Gastrocnemius medialis (tissue), 4 donors: Measurements from ENCODE around the gene WDR91. TPM values are rescaled to one million over a fixed set of nuclear protein-coding genes. Genes with fewer than 3 reads are reported as not detected.

Experiments
- ATAC-seq, 2 donors: fragments of 150-250 bp; one replicate each; pipeline ENCODE4 v1.9.1; 2016
- DNase-seq, 2 donors: peaks; one replicate each; pipeline ENCODE4 v3.0.0-alpha.2; 2019
- H3K27ac ChIP-seq, 4 donors: fragments of 200-600 bp; sonication (generic); 1 replicate in 1 of 4; 2 replicates in 3 of 4; pipeline ENCODE4 v1.5.1; 2016 to 2018; ENCODE audit warnings: mild to moderate bottlenecking in 2 of 4, moderate library complexity in 1 of 4
- H3K27me3 ChIP-seq, 3 donors: fragments of 200-600 bp; sonication (generic) in 2 of 3; 1 replicate in 1 of 3; 2 replicates in 2 of 3; pipeline versions ENCODE4 v1.5.1 to v1.6.0; 2016 to 2019; ENCODE audit warnings: mild to moderate bottlenecking in 1 of 3, moderate library complexity in 1 of 3
- H3K36me3 ChIP-seq, 2 donors: fragments of 200-600 bp; sonication (generic) in 1 of 2; one replicate each; pipeline ENCODE4 v1.5.1; 2017 to 2018
- H3K4me1 ChIP-seq, 2 donors: fragments of 200-600 bp; sonication (generic) in 1 of 2; one replicate each; pipeline ENCODE4 v1.5.1; 2016 to 2017; ENCODE audit warnings: mild to moderate bottlenecking in 2 of 2
- H3K4me3 ChIP-seq, 4 donors: fragments of 200-600 bp; sonication (generic) in 3 of 4; 1 replicate in 1 of 4; 2 replicates in 3 of 4; pipeline ENCODE4 v1.5.1; 2016 to 2019; ENCODE audit warnings: mild to moderate bottlenecking in 2 of 4
- H3K9me3 ChIP-seq, 3 donors: fragments of 200-600 bp; sonication (generic) in 2 of 3; 1 replicate in 1 of 3; 2 replicates in 2 of 3; pipeline ENCODE4 v1.5.1; 2016 to 2019
- POLR2A ChIP-seq, 2 donors: fragments of 450-650 bp; IDR thresholded peaks; one replicate each; pipeline ENCODE4 v1.6.1; 2017; ENCODE audit warnings: antibody characterized with exemption in 2 of 2, mild to moderate bottlenecking in 2 of 2, moderate library complexity in 2 of 2
- in situ Hi-C, 4 donors: fragments of 200-750 bp; cut with MboI; loops; one replicate each; pipeline versions ENCODE4 v1.15.0 to v1.8.0; 2017; ENCODE audit warnings: low sequenced_read_pairs in 4 of 4
- intact Hi-C: fragments of 100-400 bp; cut with DNase I; formaldehyde crosslinking; loops from one replicate; pipeline ENCODE4 v1.15.1; 2023; ENCODE audit warnings: low total_unique reads
- total RNA-seq, 4 donors: library from RNA; depleted of rRNA; stranded (reverse); fragments of >200 nt; gene quantifications; one replicate each; pipeline versions ENCODE4 v1.1.0 to v1.2.3, GENCODE V29; 2016
- TF ChIP-seq, protein P1 (sequence below), 5 experiments: fragments of 450-650 bp in 3 of 5; fragments of 200-600 bp in 2 of 5; sonication (generic) in 2 of 5; IDR thresholded peaks in 4 of 5; conservative IDR thresholded peaks in 1 of 5; 1 replicate in 4 of 5; 2 replicates in 1 of 5; pipeline ENCODE4 v1.5.1; 2016 to 2019; ENCODE audit warnings: antibody characterized with exemption in 5 of 5, mild to moderate bottlenecking in 3 of 5, moderate library complexity in 3 of 5

The WDR91 gene
- total RNA-seq, 4 donors from 2014 or later: 3.6 to 8.0 (median 6.4) TPM

DNA sequence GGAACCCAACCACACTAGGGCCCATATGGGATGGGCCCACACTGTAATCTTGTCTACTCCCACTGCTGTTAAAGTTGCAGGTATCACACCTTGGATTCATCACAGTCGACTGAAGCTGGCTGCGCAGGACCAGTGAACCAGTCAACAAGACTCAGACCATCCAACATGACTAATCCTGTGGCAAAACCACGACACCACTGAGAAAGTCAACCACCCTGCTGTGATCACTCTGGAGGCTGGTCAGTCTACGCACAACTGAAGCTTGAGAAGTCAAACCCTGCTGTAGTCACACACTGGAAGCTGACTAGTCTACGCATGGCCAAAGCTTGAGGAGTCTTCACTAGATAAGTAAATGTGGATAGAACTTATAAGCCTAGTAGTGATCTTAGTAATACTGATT, 31.2 kb downstream of the WDR91 start:
- H3K36me3 ChIP-seq: peaks cover 0 to 84% of the 10 kb centered on the region in 2 donors
- in situ Hi-C loops (loop anchor here in 2 of 4 donors (25.0 kb wide), 2 partner anchors 193 to 518 kb away; partner anchors contain the start of gene AGBL3 (in 1 of the 2)), intact Hi-C loops (no loop called here)

DNA sequence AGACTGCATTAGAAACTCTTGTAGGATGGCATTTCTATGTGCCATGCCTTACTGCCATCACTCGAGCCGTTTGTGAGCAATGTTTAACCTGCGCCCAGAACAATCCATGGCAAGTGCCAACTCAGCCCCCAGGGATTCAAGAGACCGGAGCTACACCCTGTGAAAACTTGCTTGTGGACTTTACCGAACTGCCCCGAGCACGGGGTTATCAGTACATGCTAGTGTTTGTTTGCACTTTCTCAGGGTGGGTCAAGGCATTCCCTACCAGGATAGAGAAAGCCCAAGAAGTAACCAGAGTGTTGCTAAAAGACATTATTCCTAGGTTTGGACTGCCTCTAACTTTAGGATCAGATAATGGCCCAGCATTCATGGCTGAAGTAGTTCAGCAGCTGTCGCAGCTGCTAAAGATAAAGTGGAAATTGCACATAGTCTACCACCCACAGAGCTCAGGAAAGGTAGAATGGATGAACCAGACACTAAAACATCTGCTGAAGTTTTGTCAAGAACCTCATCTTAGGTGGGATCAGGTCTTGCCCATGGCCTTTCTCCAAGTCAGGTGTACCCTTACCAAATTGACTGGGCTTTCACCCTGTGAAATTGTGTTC, 31.9 kb downstream of the WDR91 start:
- no peaks in the 10 kb centered on the region for H3K27me3 ChIP-seq
- ATAC-seq (no peak), DNase-seq (no peak)
- no peaks in the 10 kb centered on the region for H3K4me1 ChIP-seq
- H3K27ac ChIP-seq: no peak overlapping the region
- no peak overlapping the region for H3K4me3 ChIP-seq
- intact Hi-C loops (no loop called here), in situ Hi-C loops (loop anchor here in 2 of 4 donors (25.0 kb wide), 2 partner anchors 192 to 517 kb away; partner anchors contain the start of gene AGBL3 (in 1 of the 2))
- H3K9me3 ChIP-seq: peaks cover 0 to 7% (median 0%) of the 10 kb centered on the region in 3 donors
- no peak for TF ChIP-seq POLR2A (IDR thresholded peaks at IDR 0.05)
- TF ChIP-seq, protein P1, sequence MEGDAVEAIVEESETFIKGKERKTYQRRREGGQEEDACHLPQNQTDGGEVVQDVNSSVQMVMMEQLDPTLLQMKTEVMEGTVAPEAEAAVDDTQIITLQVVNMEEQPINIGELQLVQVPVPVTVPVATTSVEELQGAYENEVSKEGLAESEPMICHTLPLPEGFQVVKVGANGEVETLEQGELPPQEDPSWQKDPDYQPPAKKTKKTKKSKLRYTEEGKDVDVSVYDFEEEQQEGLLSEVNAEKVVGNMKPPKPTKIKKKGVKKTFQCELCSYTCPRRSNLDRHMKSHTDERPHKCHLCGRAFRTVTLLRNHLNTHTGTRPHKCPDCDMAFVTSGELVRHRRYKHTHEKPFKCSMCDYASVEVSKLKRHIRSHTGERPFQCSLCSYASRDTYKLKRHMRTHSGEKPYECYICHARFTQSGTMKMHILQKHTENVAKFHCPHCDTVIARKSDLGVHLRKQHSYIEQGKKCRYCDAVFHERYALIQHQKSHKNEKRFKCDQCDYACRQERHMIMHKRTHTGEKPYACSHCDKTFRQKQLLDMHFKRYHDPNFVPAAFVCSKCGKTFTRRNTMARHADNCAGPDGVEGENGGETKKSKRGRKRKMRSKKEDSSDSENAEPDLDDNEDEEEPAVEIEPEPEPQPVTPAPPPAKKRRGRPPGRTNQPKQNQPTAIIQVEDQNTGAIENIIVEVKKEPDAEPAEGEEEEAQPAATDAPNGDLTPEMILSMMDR (IDR thresholded peaks at IDR 0.05 in 4 of 5, conservative IDR thresholded peaks at IDR 0.05 in 1 of 5): no peak
- peaks cover 0 to 79% of the 10 kb centered on the region in 2 donors for H3K36me3 ChIP-seq

More for the DNA sequence above, 31.2 kb downstream of the WDR91 start:
- Histone ChIP-seq H3K27me3 (no peaks in the 10 kb centered on the region), H3K9me3 (peaks cover 0 to 7% (median 0%) of the 10 kb centered on the region in 3 donors), H3K27ac (no peak overlapping the region), H3K4me1 (no peaks in the 10 kb centered on the region), H3K4me3 (no peak overlapping the region)
- ATAC-seq: no peak
- no peak for DNase-seq
- TF ChIP-seq POLR2A (IDR thresholded peaks at IDR 0.05): no peak
- TF ChIP-seq, protein P1 (IDR thresholded peaks at IDR 0.05 in 4 of 5, conservative IDR thresholded peaks at IDR 0.05 in 1 of 5): no peak

DNA sequence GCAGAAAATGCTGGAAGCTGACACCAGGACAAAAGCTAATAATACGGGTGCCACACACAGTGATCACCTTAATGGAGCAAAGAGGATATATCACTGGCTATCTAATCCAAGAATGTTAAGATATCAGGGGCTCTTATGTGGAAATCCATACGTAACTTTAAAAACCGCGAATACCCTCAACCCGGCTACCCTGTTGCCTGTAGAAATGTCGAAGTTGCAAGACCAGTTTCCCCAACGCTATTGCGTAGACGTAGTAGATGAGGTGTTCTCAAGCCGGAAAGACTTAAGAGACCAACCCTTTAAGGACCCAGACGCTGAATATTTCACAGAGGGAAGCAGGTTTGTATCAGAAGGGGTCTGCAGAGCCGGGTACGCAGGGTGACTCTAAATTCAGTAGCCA, 33.0 kb downstream of the WDR91 start:
- ATAC-seq: no peak
- intact Hi-C loops: no loop called here
- Histone ChIP-seq H3K36me3 (peaks cover 0 to 70% of the 10 kb centered on the region in 2 donors), H3K27me3 (no peaks in the 10 kb centered on the region), H3K4me3 (no peak overlapping the region), H3K9me3 (peaks cover 0 to 7% (median 0%) of the 10 kb centered on the region in 3 donors), H3K4me1 (no peaks in the 10 kb centered on the region), H3K27ac (no peak overlapping the region)
- no peak for DNase-seq
- in situ Hi-C loops: loop anchor here in 2 of 4 donors (25.0 kb wide), 2 partner anchors 191 to 516 kb away; partner anchors contain the start of gene AGBL3 (in 1 of the 2)
- TF ChIP-seq, protein P1 (IDR thresholded peaks at IDR 0.05 in 4 of 5, conservative IDR thresholded peaks at IDR 0.05 in 1 of 5): no peak
- TF ChIP-seq POLR2A (IDR thresholded peaks at IDR 0.05): no peak

DNA sequence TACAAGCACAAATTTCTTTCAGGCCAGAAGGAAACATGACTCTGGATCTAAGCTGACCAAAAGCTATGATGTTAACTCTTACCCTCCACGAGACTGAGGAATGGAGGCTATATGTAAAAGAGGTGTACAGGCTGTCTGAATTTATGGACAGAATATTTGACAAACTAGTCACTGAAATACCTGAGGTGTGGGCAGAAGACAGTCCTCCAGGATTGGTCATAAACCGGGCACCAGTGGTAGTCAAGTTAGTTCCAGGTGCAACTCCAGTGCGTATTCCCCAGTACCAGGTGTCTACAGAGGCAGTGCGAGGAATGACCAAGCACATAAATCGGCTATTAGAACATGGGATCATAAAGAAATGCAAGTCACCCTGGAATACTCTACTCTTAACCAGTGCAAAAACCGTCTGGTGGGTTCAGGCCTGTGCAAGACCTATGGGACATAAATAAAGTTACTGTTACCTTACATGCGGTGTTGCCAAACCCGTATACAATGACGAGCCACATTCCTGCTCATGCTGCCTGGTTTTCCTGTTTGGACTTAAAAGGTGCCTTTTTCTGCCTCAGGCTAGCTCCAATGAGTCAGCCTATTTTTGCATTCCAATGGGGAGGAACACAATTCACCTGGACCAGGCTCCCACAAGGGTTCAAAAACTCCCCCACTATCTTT, 34.2 kb downstream of the WDR91 start:
- Histone ChIP-seq H3K27ac (no peak overlapping the region), H3K4me1 (peaks cover under 1 to 2% of the 10 kb centered on the region in 2 donors), H3K9me3 (peaks cover 0 to 7% (median 0%) of the 10 kb centered on the region in 3 donors), H3K4me3 (no peak overlapping the region), H3K36me3 (peaks cover 0 to 58% of the 10 kb centered on the region in 2 donors), H3K27me3 (no peaks in the 10 kb centered on the region)
- no peak for TF ChIP-seq POLR2A (IDR thresholded peaks at IDR 0.05)
- TF ChIP-seq, protein P1 (IDR thresholded peaks at IDR 0.05 in 4 of 5, conservative IDR thresholded peaks at IDR 0.05 in 1 of 5): no peak
- ATAC-seq (no peak), DNase-seq (no peak)
- intact Hi-C loops (no loop called here), in situ Hi-C loops (loop anchor here in 2 of 4 donors (25.0 kb wide), 2 partner anchors 190 to 515 kb away; partner anchors contain the start of gene AGBL3 (in 1 of the 2))
